Keratinocyte (primary cell): Measurements from ENCODE around the gene INPP5A. TPM values are rescaled to one million over a fixed set of nuclear protein-coding genes. Genes with fewer than 3 reads are reported as not detected.

Source experiments
- DNase-seq: peaks from one replicate; pipeline ENCODE4 v3.0.0-alpha.2; 2011; ENCODE audit warnings: low read depth, missing footprints, low spot score
- FAIRE-seq: peaks from 2 replicates; lab custom pipeline; 2011; peaks lifted over from hg19 to GRCh38; lab: Jason Lieb, UNC
- H2AFZ ChIP-seq: 2 replicates; pipeline ENCODE4 v1.6.0; 2012; ENCODE audit warnings: low read length, control low read depth, inconsistent platforms; ENCODE audit not compliant: control insufficient read depth
- H3K27ac ChIP-seq: 2 replicates; pipeline ENCODE4 v1.5.1; 2011; ENCODE audit warnings: low read length; ENCODE audit not compliant: control insufficient read depth, insufficient read depth
- H3K27me3 ChIP-seq: 3 replicates; pipeline ENCODE4 v1.6.0; 2011; ENCODE audit warnings: low read length; ENCODE audit not compliant: control insufficient read depth, insufficient read depth; ENCODE audit errors: extremely low read depth
- H3K36me3 ChIP-seq, 2 experiments: 2 replicates in 1 of 2; 3 replicates in 1 of 2; pipeline ENCODE4 v1.5.1; 2011; ENCODE audit warnings: low read length in 2 of 2, mild to moderate bottlenecking in 1 of 2; ENCODE audit not compliant: control insufficient read depth in 2 of 2, insufficient read depth in 2 of 2; ENCODE audit errors: extremely low read depth in 1 of 2
- H3K4me1 ChIP-seq: 3 replicates; pipeline ENCODE4 v1.5.1; 2011; ENCODE audit warnings: low read length; ENCODE audit not compliant: control insufficient read depth, insufficient read depth; ENCODE audit errors: extremely low read depth
- H3K4me2 ChIP-seq: 3 replicates; pipeline ENCODE4 v1.6.0; 2011; ENCODE audit warnings: low read depth, low read length; ENCODE audit not compliant: control insufficient read depth, insufficient read depth; ENCODE audit errors: extremely low read depth
- H3K4me3 ChIP-seq, 3 experiments: fragments of 200-600 bp in 1 of 3; sonication (generic) in 1 of 3; 2 replicates in 2 of 3; 3 replicates in 1 of 3; pipeline ENCODE4 v1.5.1; 2011 to 2016; ENCODE audit warnings: low read length in 3 of 3, mild to moderate bottlenecking in 3 of 3, control low read depth in 2 of 3, inconsistent platforms in 1 of 3, low read depth in 1 of 3, mixed read lengths in 1 of 3, mixed run types in 1 of 3, moderate library complexity in 1 of 3; ENCODE audit not compliant: control insufficient read depth in 2 of 3, insufficient read depth in 2 of 3; ENCODE audit errors: extremely low read depth in 1 of 3
- H3K79me2 ChIP-seq: 2 replicates; pipeline ENCODE4 v1.6.0; 2012; ENCODE audit warnings: low read length; ENCODE audit not compliant: control insufficient read depth, insufficient read depth
- H3K9ac ChIP-seq: 3 replicates; pipeline ENCODE4 v1.6.0; 2011; ENCODE audit warnings: low read length; ENCODE audit not compliant: control insufficient read depth, insufficient read depth; ENCODE audit errors: extremely low read depth
- H3K9me1 ChIP-seq: 3 replicates; pipeline ENCODE4 v1.6.0; 2011; ENCODE audit warnings: low read length; ENCODE audit not compliant: control insufficient read depth, insufficient read depth; ENCODE audit errors: extremely low read depth
- H3K9me3 ChIP-seq: 2 replicates; pipeline ENCODE4 v1.5.1; 2012; ENCODE audit warnings: low read depth, low read length; ENCODE audit not compliant: control insufficient read depth
- H4K20me1 ChIP-seq: 3 replicates; pipeline ENCODE4 v1.6.0; 2011; ENCODE audit warnings: low read length; ENCODE audit not compliant: control insufficient read depth, insufficient read depth; ENCODE audit errors: extremely low read depth
- CTCF ChIP-seq, 3 experiments: IDR thresholded peaks in 1 of 3; conservative IDR thresholded peaks in 1 of 3; optimal IDR thresholded peaks in 1 of 3; 2 replicates in 2 of 3; 3 replicates in 1 of 3; pipeline versions ENCODE3 to v1.5.1; 2011; ENCODE audit warnings: low read length in 3 of 3, mild to moderate bottlenecking in 3 of 3, moderate library complexity in 2 of 3, control low read depth in 1 of 3, inconsistent platforms in 1 of 3; ENCODE audit not compliant: insufficient read depth in 2 of 3; ENCODE audit errors: extremely low read depth in 1 of 3
- EZH2 ChIP-seq: IDR thresholded peaks from one replicate; pipeline ENCODE4 v1.6.1; 2012; ENCODE audit warnings: inconsistent platforms, mild to moderate bottlenecking, low read length, moderate library complexity
- dilution Hi-C: fragments of 300-500 bp; cut with MboI; formaldehyde crosslinking; loops from one replicate; pipeline ENCODE4 v1.7.0; 2020; ENCODE audit warnings: low sequenced_read_pairs; ENCODE audit not compliant: extremely low pct_ligation_motif_present
- polyA plus RNA-seq, 5 experiments: library from polyadenylated mRNA; depleted of rRNA in 3 of 5; stranded (reverse) in 3 of 5; stranded (forward) in 1 of 5; unstranded in 1 of 5; fragments of >200 nt; gene quantifications; 1 replicate in 1 of 5; 2 replicates in 3 of 5; 3 replicates in 1 of 5; pipeline versions ENCODE4 v1.2.1 to v1.2.3, GENCODE V29; 2011 to 2012; ENCODE audit warnings: missing spikeins in 2 of 5, low read depth in 1 of 5, low replicate concordance in 1 of 5

Gene INPP5A
- polyA plus RNA-seq, 1 donor (not counting 4 experiments of a cell fraction or from before 2014, with no cell fraction given): 11.2 TPM

GRCh38 chr10:132651511-132652029 is 114.0 kb downstream of the INPP5A start:
- Histone ChIP-seq H3K36me3 (no peaks in the 10 kb centered on the region), H3K9ac (no peak overlapping the region), H3K27ac (no peak overlapping the region), H2AFZ (no peak overlapping the region), H3K4me2 (no peak overlapping the region), H3K4me1 (no peaks in the 10 kb centered on the region), H3K27me3 (no peaks in the 10 kb centered on the region), H3K9me3 (no peaks in the 10 kb centered on the region), H3K79me2 (no peaks in the 10 kb centered on the region), H3K4me3 (no peak overlapping the region), H4K20me1 (no peaks in the 10 kb centered on the region), H3K9me1 (no peaks in the 10 kb centered on the region)
- dilution Hi-C loops: no loop called here
- FAIRE-seq (no peak), DNase-seq (no peak)
- TF ChIP-seq CTCF (optimal IDR thresholded peaks at IDR 0.05 in 1 of 3, IDR thresholded peaks at IDR 0.05 in 1 of 3, conservative IDR thresholded peaks at IDR 0.05 in 1 of 3; ENCODE audit: extremely low read depth in 1 of 3, insufficient read depth in 2 of 3, low read length in 3 of 3): no peak
- no peak for TF ChIP-seq EZH2

- H3K36me3 ChIP-seq: no peaks in the 10 kb centered on the region
- DNase-seq (no peak), FAIRE-seq (no peak)
- TF ChIP-seq CTCF (optimal IDR thresholded peaks at IDR 0.05 in 1 of 3, IDR thresholded peaks at IDR 0.05 in 1 of 3, conservative IDR thresholded peaks at IDR 0.05 in 1 of 3; ENCODE audit: extremely low read depth in 1 of 3, insufficient read depth in 2 of 3, low read length in 3 of 3) (no peak), EZH2 (no peak)
- H3K9me3 ChIP-seq: no peaks in the 10 kb centered on the region
- no peaks in the 10 kb centered on the region for H3K79me2 ChIP-seq
- H3K9me1 ChIP-seq: no peaks in the 10 kb centered on the region
- H3K27ac ChIP-seq: no peak overlapping the region
- H3K9ac ChIP-seq: no peak overlapping the region
- no peaks in the 10 kb centered on the region for H4K20me1 ChIP-seq
- no peak overlapping the region for H2AFZ ChIP-seq
- H3K4me2 ChIP-seq: no peak overlapping the region
- no peak overlapping the region for H3K4me3 ChIP-seq
- dilution Hi-C loops: no loop called here
- no peaks in the 10 kb centered on the region for H3K4me1 ChIP-seq
- H3K27me3 ChIP-seq: no peaks in the 10 kb centered on the region
These were observed 114.9 kb downstream of the INPP5A start for GRCh38 chr10:132652446-132652845.
